Neural crest cell (in vitro differentiated cells): ENCODE results near the gene PSTPIP1. TPM values are rescaled to one million over a fixed set of nuclear protein-coding genes. Genes with fewer than 3 reads are reported as not detected.

ENCODE experiments used
- DNase-seq: peaks from one replicate; pipeline ENCODE4 v3.0.0; 2021; ENCODE audit warnings: low read depth, mixed read lengths, low spot score
- H3K27ac Mint-ChIP-seq: one replicate; pipeline ENCODE4 v1.8.0; 2021; ENCODE audit warnings: mild to moderate bottlenecking, mixed read lengths; ENCODE audit not compliant: unreplicated experiment
- H3K27me3 Mint-ChIP-seq: 2 replicates; pipeline ENCODE4 v1.8.0; 2021; ENCODE audit warnings: low read depth, mild to moderate bottlenecking, mixed read lengths
- H3K36me3 Mint-ChIP-seq: 2 replicates; pipeline ENCODE4 v1.8.0; 2021; ENCODE audit warnings: low read depth, mild to moderate bottlenecking, mixed read lengths
- H3K4me1 Mint-ChIP-seq: 2 replicates; pipeline ENCODE4 v1.8.0; 2021; ENCODE audit warnings: mixed read lengths
- H3K4me3 Mint-ChIP-seq: one replicate; pipeline ENCODE4 v1.8.0; 2021; ENCODE audit warnings: mild to moderate bottlenecking, mixed read lengths
- H3K9me3 Mint-ChIP-seq: 2 replicates; pipeline ENCODE4 v1.8.0; 2021; ENCODE audit warnings: mixed read lengths
- total RNA-seq: library from RNA; stranded (reverse); gene quantifications from 2 replicates; pipeline ENCODE4 v1.2.1, GENCODE V29; 2021
- TF ChIP-seq, protein P1 (sequence below): fragments of 200-600 bp; sonication (generic); conservative IDR thresholded peaks from 2 replicates; pipeline ENCODE4 v1.5.0; 2021; ENCODE audit warnings: antibody characterized with exemption, mild to moderate bottlenecking

The PSTPIP1 gene
- total RNA-seq, 1 donor from 2014 or later: 0.84 TPM

DNA sequence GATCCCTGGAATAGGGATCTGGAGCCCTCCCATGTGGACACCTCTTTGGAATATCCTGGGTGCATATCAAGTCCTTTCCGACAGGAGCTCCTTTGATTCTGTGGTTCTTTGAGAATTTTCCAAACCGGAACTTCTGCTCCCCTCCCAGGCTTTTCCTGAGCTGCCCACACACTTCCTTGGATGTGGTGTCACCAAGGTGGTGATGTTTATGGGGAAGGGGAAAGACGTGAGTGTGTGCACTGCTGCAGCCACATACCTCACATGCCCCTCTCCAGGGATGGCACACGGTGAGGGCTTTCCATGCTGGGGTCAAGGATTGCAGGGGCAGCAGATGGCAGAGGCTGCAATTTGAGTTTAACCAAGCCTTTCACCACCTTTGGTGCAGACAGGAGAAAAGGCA is 27.9 kb upstream of the PSTPIP1 start:
- no peak overlapping the region for H3K4me3 Mint-ChIP-seq
- no peaks in the 10 kb centered on the region for H3K9me3 Mint-ChIP-seq
- no peak for DNase-seq
- no peaks in the 10 kb centered on the region for H3K4me1 Mint-ChIP-seq
- peaks cover 8% of the 10 kb centered on the region for H3K27me3 Mint-ChIP-seq
- no peaks in the 10 kb centered on the region for H3K36me3 Mint-ChIP-seq
- no peak overlapping the region for H3K27ac Mint-ChIP-seq
- TF ChIP-seq, protein P1, sequence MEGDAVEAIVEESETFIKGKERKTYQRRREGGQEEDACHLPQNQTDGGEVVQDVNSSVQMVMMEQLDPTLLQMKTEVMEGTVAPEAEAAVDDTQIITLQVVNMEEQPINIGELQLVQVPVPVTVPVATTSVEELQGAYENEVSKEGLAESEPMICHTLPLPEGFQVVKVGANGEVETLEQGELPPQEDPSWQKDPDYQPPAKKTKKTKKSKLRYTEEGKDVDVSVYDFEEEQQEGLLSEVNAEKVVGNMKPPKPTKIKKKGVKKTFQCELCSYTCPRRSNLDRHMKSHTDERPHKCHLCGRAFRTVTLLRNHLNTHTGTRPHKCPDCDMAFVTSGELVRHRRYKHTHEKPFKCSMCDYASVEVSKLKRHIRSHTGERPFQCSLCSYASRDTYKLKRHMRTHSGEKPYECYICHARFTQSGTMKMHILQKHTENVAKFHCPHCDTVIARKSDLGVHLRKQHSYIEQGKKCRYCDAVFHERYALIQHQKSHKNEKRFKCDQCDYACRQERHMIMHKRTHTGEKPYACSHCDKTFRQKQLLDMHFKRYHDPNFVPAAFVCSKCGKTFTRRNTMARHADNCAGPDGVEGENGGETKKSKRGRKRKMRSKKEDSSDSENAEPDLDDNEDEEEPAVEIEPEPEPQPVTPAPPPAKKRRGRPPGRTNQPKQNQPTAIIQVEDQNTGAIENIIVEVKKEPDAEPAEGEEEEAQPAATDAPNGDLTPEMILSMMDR: no peak

DNA sequence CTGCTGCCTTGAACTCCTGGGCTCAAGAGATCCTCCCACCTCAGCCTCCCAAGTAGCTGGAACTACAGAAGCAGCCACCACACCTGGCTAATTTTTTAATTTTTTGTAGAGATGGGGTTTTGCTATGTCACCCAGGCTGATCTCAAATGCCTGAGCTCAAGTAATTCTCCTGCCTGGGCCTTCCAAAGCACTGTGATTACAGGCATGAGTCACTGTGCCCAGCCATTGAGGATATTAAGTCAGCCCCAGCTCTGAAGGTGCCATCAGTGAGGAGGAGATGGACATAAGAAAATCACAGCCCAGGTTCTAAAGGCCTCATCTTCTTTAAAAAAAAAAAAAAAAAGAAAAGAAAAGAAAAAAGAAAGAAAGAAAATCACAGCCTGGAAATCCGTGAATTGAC is 26.6 kb upstream of the PSTPIP1 start:
- H3K27me3 Mint-ChIP-seq: peaks cover 8% of the 10 kb centered on the region
- no peak overlapping the region for H3K27ac Mint-ChIP-seq
- no peak overlapping the region for H3K4me3 Mint-ChIP-seq
- no peaks in the 10 kb centered on the region for H3K9me3 Mint-ChIP-seq
- TF ChIP-seq, protein P1: no peak
- no peaks in the 10 kb centered on the region for H3K4me1 Mint-ChIP-seq
- no peaks in the 10 kb centered on the region for H3K36me3 Mint-ChIP-seq
- DNase-seq: no peak

DNA sequence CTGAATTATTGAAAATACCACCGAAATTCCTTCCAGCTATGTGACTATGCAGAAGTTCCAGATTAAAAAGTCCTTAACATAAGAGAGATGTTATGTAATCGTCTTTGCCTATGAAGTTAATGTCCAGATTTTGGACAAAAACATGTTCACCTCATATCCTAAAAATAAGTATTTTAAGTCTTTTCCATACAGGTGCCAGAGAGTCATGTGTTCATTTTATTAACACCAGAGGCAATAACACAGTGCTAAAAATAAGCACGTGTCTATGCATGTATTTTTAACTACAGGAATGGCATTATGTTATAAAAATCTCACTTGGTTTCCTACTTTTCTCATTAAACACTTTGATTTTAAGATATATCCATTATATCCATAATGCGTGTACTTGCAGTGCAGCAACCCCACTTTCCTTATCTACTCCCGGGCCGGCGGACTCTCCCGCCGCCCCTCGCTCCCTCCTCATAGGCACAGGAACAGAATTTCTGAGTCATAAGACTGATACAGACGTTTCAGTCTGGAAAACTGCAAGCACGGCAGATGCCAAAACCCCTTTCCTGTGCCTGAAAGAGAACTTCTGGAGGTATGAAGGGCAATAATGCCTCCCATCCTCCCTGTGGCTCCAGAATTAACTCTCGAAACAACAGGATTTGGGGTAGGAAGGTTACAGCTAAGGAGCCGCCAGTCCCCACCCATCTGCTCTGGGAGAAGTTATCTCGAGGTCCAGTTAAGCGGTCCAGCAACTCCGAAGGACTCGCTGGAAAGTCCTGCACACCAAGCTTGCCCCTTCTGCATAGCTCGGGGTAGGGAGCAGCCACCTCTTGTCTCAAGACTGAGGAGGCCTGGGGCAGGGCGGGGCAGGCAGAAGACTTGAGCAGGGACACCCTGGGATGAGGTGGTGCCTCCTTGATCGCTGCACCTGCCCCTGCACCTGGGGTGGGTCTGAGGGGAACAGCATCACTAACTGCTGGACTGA is 22.3 kb upstream of the PSTPIP1 start:
- no peaks in the 10 kb centered on the region for H3K36me3 Mint-ChIP-seq
- no peak overlapping the region for H3K4me3 Mint-ChIP-seq
- no peak overlapping the region for H3K27ac Mint-ChIP-seq
- TF ChIP-seq, protein P1: no peak
- H3K27me3 Mint-ChIP-seq: no peaks in the 10 kb centered on the region
- no peaks in the 10 kb centered on the region for H3K4me1 Mint-ChIP-seq
- DNase-seq: no peak
- no peaks in the 10 kb centered on the region for H3K9me3 Mint-ChIP-seq

DNA sequence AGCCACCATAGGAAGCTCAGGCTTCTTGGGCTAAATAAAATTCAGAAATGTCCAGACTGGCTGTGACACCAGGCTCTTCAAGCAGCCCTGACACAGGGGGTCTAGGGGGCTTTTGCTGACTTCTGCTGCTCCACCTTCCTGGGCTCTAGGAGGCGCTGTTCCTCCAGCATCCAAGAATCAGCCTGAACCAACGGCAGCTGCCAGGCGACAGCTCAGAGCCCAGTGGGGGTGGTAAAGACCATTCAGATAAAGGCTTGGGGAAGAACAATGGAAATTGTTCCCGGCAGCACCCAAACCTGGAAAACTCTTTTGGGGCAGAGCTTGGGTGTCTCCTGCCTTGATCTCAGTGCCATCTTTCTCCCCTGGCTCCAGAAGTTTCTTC is 21.6 kb upstream of the PSTPIP1 start:
- Mint-ChIP-seq H3K4me3 (no peak overlapping the region), H3K4me1 (no peaks in the 10 kb centered on the region), H3K36me3 (no peaks in the 10 kb centered on the region), H3K9me3 (no peaks in the 10 kb centered on the region), H3K27ac (no peak overlapping the region), H3K27me3 (no peaks in the 10 kb centered on the region)
- TF ChIP-seq, protein P1: peak; percentile 55
- peak; percentile 49 for DNase-seq

DNA sequence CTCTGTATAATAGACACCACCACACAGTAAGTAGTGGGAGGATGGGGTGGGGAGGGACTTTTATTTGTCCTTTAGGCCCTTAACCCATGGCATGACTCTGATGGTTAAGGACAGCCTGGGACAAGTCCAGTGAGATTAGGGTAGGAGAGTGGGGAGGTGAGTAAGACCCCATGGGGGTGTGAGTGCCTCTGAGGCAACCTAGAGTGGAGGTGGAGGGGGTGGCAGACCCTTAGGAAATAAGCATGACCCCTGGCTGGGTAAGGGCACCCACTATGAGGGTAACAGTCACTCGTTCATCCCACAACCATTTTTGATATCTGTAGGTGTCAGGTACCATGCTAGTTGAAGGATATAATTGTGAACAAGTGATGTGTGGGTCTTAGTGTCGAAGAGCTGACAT is 21.0 kb upstream of the PSTPIP1 start:
- Mint-ChIP-seq H3K9me3 (no peaks in the 10 kb centered on the region), H3K4me3 (no peak overlapping the region), H3K27ac (no peak overlapping the region), H3K36me3 (no peaks in the 10 kb centered on the region), H3K4me1 (no peaks in the 10 kb centered on the region), H3K27me3 (no peaks in the 10 kb centered on the region)
- TF ChIP-seq, protein P1: no peak
- DNase-seq: no peak
